RPMI7951 (cell line): ENCODE measurements around the gene CLDN16. TPM values are rescaled to one million over a fixed set of nuclear protein-coding genes. Genes with fewer than 3 reads are reported as not detected.

Experiments
- DNase-seq: peaks from one replicate; pipeline ENCODE4 v3.0.0-alpha.2; 2012; ENCODE audit warnings: low read depth
- total RNA-seq: library from RNA; depleted of rRNA; stranded (reverse); fragments of >200 nt; shearing (Covaris generic); gene quantifications from 2 replicates; pipeline ENCODE4 v1.2.3, GENCODE V29; 2014; rRNA removed

The CLDN16 gene
- total RNA-seq, 1 experiment from 2014 or later, result not detected

- no peak for DNase-seq
Measured at GRCh38 chr3:190442240-190442639, 54.3 kb downstream of the CLDN16 start.

- DNase-seq, result peak; percentile 40
Measured at GRCh38 chr3:190443257-190443656, 55.3 kb downstream of the CLDN16 start.

- no peak for DNase-seq
Measured at GRCh38 chr3:190444006-190444405, 56.0 kb downstream of the CLDN16 start.

- DNase-seq, result peak; percentile 8
Measured at GRCh38 chr3:190444576-190445145, 56.7 kb downstream of the CLDN16 start.

GRCh38 chr3:190446573-190447279, 58.8 kb downstream of the CLDN16 start:
- DNase-seq, result peak; percentile 29

- DNase-seq, result no peak
Measured at GRCh38 chr3:190448256-190448655, 60.3 kb downstream of the CLDN16 start.

- no peak for DNase-seq
Measured at GRCh38 chr3:190449801-190450200, 61.8 kb downstream of the CLDN16 start, which contains the start of gene TMEM207. Gene TMEM207, minus strand, starts transcription at chr3:190449901. Its CDS starts 92 bp downstream, at chr3:190449809.

- no peak for DNase-seq
Measured at GRCh38 chr3:190455828-190456227, 67.9 kb downstream of the CLDN16 start.

GRCh38 chr3:190456770-190457169, 68.8 kb downstream of the CLDN16 start:
- DNase-seq, result no peak

GRCh38 chr3:190458040-190458439, 70.1 kb downstream of the CLDN16 start:
- peak; percentile 51 for DNase-seq

Other genes with a start within 250 kb of the CLDN16 start
- gene CLDN1, start 65.7 kb upstream of the CLDN16 start, total RNA-seq, result 0.59 and 1.3 TPM in 2 replicates
- not detected in 2 replicates for gene TMEM207, start 61.7 kb downstream of the CLDN16 start, total RNA-seq
- gene IL1RAP, start 125.9 kb downstream of the CLDN16 start, total RNA-seq, result 17.4 and 22.5 TPM in 2 replicates